Endothelial cell of umbilical vein (primary cell): ENCODE data around the gene VSIR. TPM values are rescaled to one million over a fixed set of nuclear protein-coding genes. Genes with fewer than 3 reads are reported as not detected.

Experiments used
- BruUV-seq: library from RNA; stranded (reverse); fragments of 400-500 nt; replicated peaks from 2 replicates; lab custom pipeline; 2021; lab: Mats Ljungman, UMichigan
- CTCF ChIA-PET: fragments of 300-600, 350-600 bp; sonication (Branson Sonifier 250); formaldehyde crosslinking; loops from one replicate; lab custom pipeline; 2021; ENCODE audit warnings: antibody characterized with exemption, inconsistent platforms; lab: Charles Lee
- POLR2A ChIA-PET: fragments of 300-600, 350-600 bp; sonication (Branson Sonifier 250); formaldehyde crosslinking; loops from one replicate; lab custom pipeline; 2021; ENCODE audit warnings: antibody characterized with exemption, inconsistent platforms; lab: Charles Lee
- DNase-seq: peaks from one replicate; pipeline ENCODE4 v3.0.0-alpha.2; 2011; ENCODE audit warnings: low read depth, low spot score
- FAIRE-seq: peaks from 2 replicates; lab custom pipeline; 2011; peaks lifted over from hg19 to GRCh38; lab: Jason Lieb, UNC
- H2AFZ ChIP-seq: 2 replicates; pipeline ENCODE4 v1.6.0; 2012; ENCODE audit warnings: low read depth, low read length, control low read depth, inconsistent platforms
- H3K27ac ChIP-seq: 2 replicates; pipeline ENCODE4 v1.5.1; 2011; ENCODE audit warnings: low read depth, mild to moderate bottlenecking, control low read depth, low read length, moderate library complexity; ENCODE audit not compliant: insufficient read depth
- H3K27me3 ChIP-seq, 2 experiments: 2 replicates each; pipeline versions ENCODE4 v1.6.0 to v1.6.1; 2011; ENCODE audit warnings: low read length in 2 of 2, mixed read lengths in 1 of 2; ENCODE audit not compliant: control insufficient read depth in 2 of 2, insufficient read depth in 2 of 2
- H3K36me3 ChIP-seq, 2 experiments: 2 replicates in 1 of 2; 3 replicates in 1 of 2; pipeline ENCODE4 v1.5.1; 2011; ENCODE audit warnings: low read length in 2 of 2, mild to moderate bottlenecking in 1 of 2, moderate library complexity in 1 of 2; ENCODE audit not compliant: control insufficient read depth in 2 of 2, insufficient read depth in 2 of 2; ENCODE audit errors: extremely low read depth in 1 of 2
- H3K4me1 ChIP-seq: 3 replicates; pipeline ENCODE4 v1.5.1; 2011; ENCODE audit warnings: mild to moderate bottlenecking, low read length; ENCODE audit not compliant: control insufficient read depth, insufficient read depth; ENCODE audit errors: extremely low read depth
- H3K4me2 ChIP-seq: 2 replicates; pipeline ENCODE4 v1.6.1; 2011; ENCODE audit warnings: low read length, control low read depth, mixed read lengths; ENCODE audit not compliant: insufficient read depth
- H3K4me3 ChIP-seq, 3 experiments: fragments of 200-600 bp in 1 of 3; sonication (generic), shearing (Covaris generic) in 1 of 3; replicated peaks in 1 of 3; 2 replicates each; pipeline ENCODE4 v1.5.1; 2011 to 2016; ENCODE audit warnings: control low read depth in 3 of 3, low read length in 3 of 3, mild to moderate bottlenecking in 2 of 3, inconsistent platforms in 1 of 3, low read depth in 1 of 3, moderate library complexity in 1 of 3; ENCODE audit not compliant: insufficient read depth in 1 of 3
- H3K79me2 ChIP-seq: 2 replicates; pipeline ENCODE4 v1.6.0; 2012; ENCODE audit warnings: low read length, inconsistent platforms; ENCODE audit not compliant: control insufficient read depth, insufficient read depth
- H3K9ac ChIP-seq: replicated peaks from 2 replicates; pipeline ENCODE3; 2011; ENCODE audit warnings: low read length, control low read depth; ENCODE audit not compliant: insufficient read depth; ENCODE audit errors: extremely low read depth
- H3K9me1 ChIP-seq: replicated peaks from 3 replicates; pipeline ENCODE4 v1.6.0; 2011; ENCODE audit warnings: mild to moderate bottlenecking, low read length; ENCODE audit not compliant: control insufficient read depth, insufficient read depth; ENCODE audit errors: extremely low read depth
- H3K9me3 ChIP-seq: replicated peaks from 2 replicates; pipeline ENCODE4 v1.5.1; 2012; ENCODE audit warnings: low read length, inconsistent platforms; ENCODE audit not compliant: control insufficient read depth, insufficient read depth
- H4K20me1 ChIP-seq: replicated peaks from 2 replicates; pipeline ENCODE3; 2011; ENCODE audit warnings: mild to moderate bottlenecking, low read length; ENCODE audit not compliant: control insufficient read depth, insufficient read depth; ENCODE audit errors: extremely low read depth
- EZH2 ChIP-seq: IDR thresholded peaks from 2 replicates; pipeline ENCODE4 v1.6.1; 2012; ENCODE audit warnings: borderline replicate concordance, low read depth, mild to moderate bottlenecking, moderate library complexity, low read length, inconsistent platforms; ENCODE audit not compliant: severe bottlenecking
- FOS ChIP-seq: IDR thresholded peaks from 2 replicates; pipeline ENCODE4 v1.6.1; 2011; ENCODE audit warnings: mild to moderate bottlenecking, low read length, moderate library complexity, borderline replicate concordance; ENCODE audit not compliant: insufficient read depth
- GATA2 ChIP-seq: IDR thresholded peaks from 2 replicates; pipeline ENCODE4 v1.7.0; 2011; ENCODE audit warnings: low read depth, mild to moderate bottlenecking, moderate library complexity, mixed read lengths, low read length; ENCODE audit not compliant: insufficient read length, insufficient read depth
- JUN ChIP-seq: IDR thresholded peaks from 2 replicates; pipeline ENCODE4 v1.6.1; 2011; ENCODE audit warnings: borderline replicate concordance, low read depth; ENCODE audit not compliant: insufficient read length, insufficient read depth
- MYC ChIP-seq: IDR thresholded peaks from one replicate; pipeline ENCODE4 v1.6.1; 2011; ENCODE audit warnings: mild to moderate bottlenecking, low read depth, low read length
- POLR2A ChIP-seq: IDR thresholded peaks from 2 replicates; pipeline ENCODE4 v1.6.1; 2012; ENCODE audit warnings: low read depth, mild to moderate bottlenecking, control low read depth, low read length
- POLR2AphosphoS5 ChIP-seq: IDR thresholded peaks from 2 replicates; pipeline ENCODE4 v1.6.1; 2012; ENCODE audit warnings: low read depth, mild to moderate bottlenecking, control low read depth, low read length, moderate library complexity; ENCODE audit not compliant: insufficient read depth
- dilution Hi-C: fragments of 300-500 bp; cut with MboI; formaldehyde crosslinking; loops from one replicate; pipeline ENCODE4 v1.15.0; 2019; ENCODE audit warnings: low sequenced_read_pairs; ENCODE audit not compliant: extremely low pct_ligation_motif_present
- intact Hi-C: fragments of 100-400 bp; cut with micrococcal nuclease; formaldehyde crosslinking; loops from one replicate; pipeline ENCODE4 v1.10.0; 2022
- polyA plus RNA-seq, 4 experiments: library from polyadenylated mRNA; depleted of rRNA in 3 of 4; stranded (reverse) in 3 of 4; unstranded in 1 of 4; fragments of >200 nt; gene quantifications; 2 replicates each; pipeline versions ENCODE4 v1.2.1 to v1.2.3, GENCODE V29; 2011 to 2012; ENCODE audit warnings: missing spikeins in 1 of 4
- total RNA-seq: library from RNA; stranded (reverse); gene quantifications from 2 replicates; pipeline ENCODE4 v1.2.3, GENCODE V29; 2021
- TF ChIP-seq, protein P1 (sequence below), 2 donors: IDR thresholded peaks; 1 replicate in 1 of 2; 2 replicates in 1 of 2; pipeline ENCODE4 v1.5.1; 2011; ENCODE audit warnings: low read length in 2 of 2, mild to moderate bottlenecking in 2 of 2, moderate library complexity in 2 of 2, control low read depth in 1 of 2, inconsistent platforms in 1 of 2, low read depth in 1 of 2; ENCODE audit not compliant: insufficient read depth in 1 of 2; ENCODE audit errors: extremely low read depth in 1 of 2
- TF ChIP-seq, protein P2 (sequence below): IDR thresholded peaks from 2 replicates; pipeline ENCODE4 v1.6.1; 2011; ENCODE audit not compliant: insufficient read depth, insufficient read length

VSIR gene
- total and polyA plus RNA-seq, 2 donors (not counting 3 experiments of a cell fraction or from before 2014, with no cell fraction given) = 4.9 to 6.3 TPM

GRCh38 chr10:71742301-71743088 lies 30.8 kb downstream of the VSIR start:
- FAIRE-seq = no peak
- Histone ChIP-seq H3K4me3 (no peak overlapping the region), H3K36me3 (no peaks in the 10 kb centered on the region), H3K79me2 (no peaks in the 10 kb centered on the region), H3K9me1 (no peaks in the 10 kb centered on the region), H3K27ac (no peak overlapping the region), H3K4me1 (peaks cover 6% of the 10 kb centered on the region), H3K9me3 (no peaks in the 10 kb centered on the region), H3K9ac (no peak overlapping the region), H4K20me1 (no peaks in the 10 kb centered on the region), H2AFZ (no peak overlapping the region), H3K4me2 (no peak overlapping the region), H3K27me3 (no peaks in the 10 kb centered on the region)
- ChIA-PET POLR2A (no interaction called here), CTCF (interaction anchor here (1.0 kb wide), 1 partner anchor 31 kb away, joined by 3 read pairs; the partner anchor contains the start of gene VSIR)
- intact Hi-C loops (no loop called here), dilution Hi-C loops (no loop called here)
- no TSS peak for BruUV-seq
- DNase-seq = no peak
- TF ChIP-seq JUN (no peak), POLR2A (no peak), MYC (no peak), POLR2AphosphoS5 (no peak), GATA2 (no peak), EZH2 (no peak), FOS (no peak)
- TF ChIP-seq, protein P1, sequence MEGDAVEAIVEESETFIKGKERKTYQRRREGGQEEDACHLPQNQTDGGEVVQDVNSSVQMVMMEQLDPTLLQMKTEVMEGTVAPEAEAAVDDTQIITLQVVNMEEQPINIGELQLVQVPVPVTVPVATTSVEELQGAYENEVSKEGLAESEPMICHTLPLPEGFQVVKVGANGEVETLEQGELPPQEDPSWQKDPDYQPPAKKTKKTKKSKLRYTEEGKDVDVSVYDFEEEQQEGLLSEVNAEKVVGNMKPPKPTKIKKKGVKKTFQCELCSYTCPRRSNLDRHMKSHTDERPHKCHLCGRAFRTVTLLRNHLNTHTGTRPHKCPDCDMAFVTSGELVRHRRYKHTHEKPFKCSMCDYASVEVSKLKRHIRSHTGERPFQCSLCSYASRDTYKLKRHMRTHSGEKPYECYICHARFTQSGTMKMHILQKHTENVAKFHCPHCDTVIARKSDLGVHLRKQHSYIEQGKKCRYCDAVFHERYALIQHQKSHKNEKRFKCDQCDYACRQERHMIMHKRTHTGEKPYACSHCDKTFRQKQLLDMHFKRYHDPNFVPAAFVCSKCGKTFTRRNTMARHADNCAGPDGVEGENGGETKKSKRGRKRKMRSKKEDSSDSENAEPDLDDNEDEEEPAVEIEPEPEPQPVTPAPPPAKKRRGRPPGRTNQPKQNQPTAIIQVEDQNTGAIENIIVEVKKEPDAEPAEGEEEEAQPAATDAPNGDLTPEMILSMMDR (IDR thresholded peaks at IDR 0.05; ENCODE audit: extremely low read depth in 1 of 2, insufficient read depth in 1 of 2, low read depth in 1 of 2, low read length in 2 of 2) = no peak
- TF ChIP-seq, protein P2, sequence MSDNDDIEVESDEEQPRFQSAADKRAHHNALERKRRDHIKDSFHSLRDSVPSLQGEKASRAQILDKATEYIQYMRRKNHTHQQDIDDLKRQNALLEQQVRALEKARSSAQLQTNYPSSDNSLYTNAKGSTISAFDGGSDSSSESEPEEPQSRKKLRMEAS = no peak
